HepG2 (cell line): ENCODE measurements around the gene CLTA. TPM values are rescaled to one million over a fixed set of nuclear protein-coding genes. Genes with fewer than 3 reads are reported as not detected.

ENCODE experiments used
- ATAC-seq: fragments of 200-7000 bp; cut with Tn5 transposase; 3 replicates; pipeline ENCODE4 v1.9.1; 2020; ENCODE audit warnings: mild to moderate bottlenecking, moderate library complexity
- BruUV-seq: library from RNA; stranded (reverse); fragments of 400-500 nt; replicated peaks from 2 replicates; lab custom pipeline; 2021; lab: Mats Ljungman, UMichigan
- CTCF ChIA-PET: fragments of 300-600 bp; formaldehyde crosslinking; extraction: SDS; loops from one replicate; lab custom pipeline; 2021; ENCODE audit warnings: low total read pairs, inconsistent platforms, low intra/inter-chr PET ratio; lab: Yijun Ruan, JAX
- POLR2A ChIA-PET: fragments of 350-600 bp; sonication (Branson Sonifier 250); formaldehyde crosslinking; loops from one replicate; lab custom pipeline; 2020; ENCODE audit warnings: antibody characterized with exemption, inconsistent platforms; lab: Yijun Ruan, JAX
- DNase-seq: peaks from one replicate; pipeline ENCODE4 v3.0.0-alpha.2; 2015; ENCODE audit warnings: low spot score
- FAIRE-seq: peaks from 3 replicates; lab custom pipeline; 2011; peaks lifted over from hg19 to GRCh38; lab: Jason Lieb, UNC
- H2AFZ ChIP-seq: one replicate; pipeline ENCODE4 v1.6.1; 2011; ENCODE audit warnings: low read length, inconsistent platforms
- H3K27ac ChIP-seq: fragments of 300-600 bp; 3 replicates; pipeline ENCODE4 v1.8.0; 2011; ENCODE audit warnings: mixed run types, mild to moderate bottlenecking, mixed read lengths, low read length, inconsistent platforms; ENCODE audit not compliant: insufficient read depth; ENCODE audit errors: extremely low read length
- H3K27me3 ChIP-seq, 2 experiments: fragments of 200-600 bp in 1 of 2; 2 replicates in 1 of 2; 3 replicates in 1 of 2; pipeline versions ENCODE4 v1.6.0 to v1.8.0; 2011; ENCODE audit warnings: low read length in 2 of 2, mild to moderate bottlenecking in 2 of 2, moderate library complexity in 2 of 2, inconsistent platforms in 1 of 2; ENCODE audit not compliant: insufficient read depth in 2 of 2, control insufficient read depth in 1 of 2
- H3K36me3 ChIP-seq, 2 experiments: fragments of 200-600 bp in 1 of 2; replicated peaks in 1 of 2; 2 replicates in 1 of 2; 3 replicates in 1 of 2; pipeline versions ENCODE4 v1.5.1 to v1.8.0; 2011; ENCODE audit warnings: low read length in 2 of 2, inconsistent platforms in 1 of 2; ENCODE audit not compliant: insufficient read depth in 2 of 2, control insufficient read depth in 1 of 2
- H3K4me1 ChIP-seq: 2 replicates; pipeline ENCODE4 v1.5.1; 2012; ENCODE audit warnings: low read length, inconsistent platforms; ENCODE audit not compliant: insufficient read depth
- H3K4me2 ChIP-seq: 2 replicates; pipeline ENCODE4 v1.6.0; 2011; ENCODE audit warnings: low read depth, low read length, inconsistent platforms
- H3K4me3 ChIP-seq, 3 experiments: fragments of 200-600 bp in 1 of 3; sonication (generic), shearing (Covaris generic) in 1 of 3; replicated peaks in 1 of 3; 2 replicates each; pipeline ENCODE4 v1.5.1; 2011 to 2016; ENCODE audit warnings: low read length in 3 of 3, inconsistent platforms in 2 of 3, low read depth in 2 of 3, mild to moderate bottlenecking in 2 of 3, control low read depth in 1 of 3, mixed read lengths in 1 of 3; ENCODE audit not compliant: insufficient read depth in 1 of 3
- H3K79me2 ChIP-seq: one replicate; pipeline ENCODE4 v1.6.1; 2011; ENCODE audit warnings: low read length, inconsistent platforms; ENCODE audit not compliant: insufficient read depth
- H3K9ac ChIP-seq: 2 replicates; pipeline ENCODE4 v1.6.0; 2011; ENCODE audit warnings: mild to moderate bottlenecking, low read depth, low read length, inconsistent platforms; ENCODE audit not compliant: insufficient read depth
- H3K9me3 ChIP-seq: 2 replicates; pipeline ENCODE4 v1.5.1; 2012; ENCODE audit warnings: mild to moderate bottlenecking, low read length
- H4K20me1 ChIP-seq: 2 replicates; pipeline ENCODE4 v1.6.0; 2011; ENCODE audit warnings: inconsistent platforms, mild to moderate bottlenecking, low read length, moderate library complexity; ENCODE audit not compliant: insufficient read depth
- ATAD3A ChIP-seq: sonication (generic); formaldehyde crosslinking; IDR thresholded peaks from 2 replicates; pipeline ENCODE4 v1.4.0; 2020; ENCODE audit warnings: missing genetic modification reagents
- BORCS8-MEF2B ChIP-seq: sonication (generic); formaldehyde crosslinking; IDR thresholded peaks from 2 replicates; pipeline ENCODE4 v1.8.0; 2022; ENCODE audit warnings: mild to moderate bottlenecking, missing genetic modification reagents
- GTF2F1 ChIP-seq: fragments of 150-350 bp; IDR thresholded peaks from 2 replicates; pipeline ENCODE4 v1.6.1; 2014; ENCODE audit warnings: low read length
- ZMYM3 ChIP-seq: sonication (generic); formaldehyde crosslinking; IDR thresholded peaks from 2 replicates; pipeline ENCODE4 v1.5.1; 2020; ENCODE audit warnings: mild to moderate bottlenecking, missing genetic modification reagents
- ZNF629 ChIP-seq: sonication (generic); formaldehyde crosslinking; conservative IDR thresholded peaks from 2 replicates; pipeline ENCODE4 v1.5.0; 2020; ENCODE audit warnings: missing genetic modification reagents
- WGBS: methylation state at CpG from one replicate; pipeline ENCODE4 v1.1.6; 2017; ENCODE audit warnings: low lambda C conversion rate; 5-methylcytosine and 5-hydroxymethylcytosine counted together
- in situ Hi-C: cut with HindIII; loops from 2 replicates; pipeline ENCODE4 v1.10.0; 2017; ENCODE audit warnings: low pct_unique_long_range_greater_than_20kb; ENCODE audit not compliant: extremely low pct_ligation_motif_present
- intact Hi-C: fragments of 100-400 bp; cut with micrococcal nuclease; formaldehyde crosslinking; loops from one replicate; pipeline ENCODE4 v1.10.0; 2022; ENCODE audit not compliant: unreplicated experiment
- polyA plus RNA-seq, 8 experiments: library from polyadenylated mRNA; depleted of rRNA in 3 of 8; stranded (reverse) in 7 of 8; unstranded in 1 of 8; fragments of >200 nt; fragmentation: Illumina TruSeq in 4 of 8; extraction: Trizol in 4 of 8; gene quantifications; 2 replicates each; pipeline versions ENCODE4 v1.2.1 to v1.2.3, GENCODE V29; 2011 to 2016; ENCODE audit warnings: low read depth in 4 of 8, missing spikeins in 1 of 8, mixed read lengths in 1 of 8; ENCODE audit not compliant: insufficient read depth in 1 of 8
- total RNA-seq, 5 experiments: library from RNA; depleted of rRNA; stranded (reverse); fragments of >200 nt; fragmentation: Illumina TruSeq; extraction: Trizol; gene quantifications; 2 replicates each; pipeline ENCODE4 v1.2.3, GENCODE V29; 2016; ENCODE audit warnings: low read depth in 1 of 5
- TF ChIP-seq, protein P1 (sequence below): fragments of 450-650 bp; IDR thresholded peaks from 2 replicates; pipeline ENCODE4 v1.6.1; 2016
- TF ChIP-seq, protein P2 (sequence below): sonication (generic); formaldehyde crosslinking; IDR thresholded peaks from 2 replicates; pipeline ENCODE4 v1.9.0; 2021; ENCODE audit warnings: missing genetic modification reagents, mild to moderate bottlenecking, borderline replicate concordance
- TF ChIP-seq, protein P3 (sequence below): sonication (generic); formaldehyde crosslinking; IDR thresholded peaks from 2 replicates; pipeline ENCODE4 v1.4.0; 2020; ENCODE audit warnings: missing genetic modification reagents; ENCODE audit errors: not compliant biosample characterization

Gene CLTA
- total and polyA plus RNA-seq, 2 of the 13 experiments (the other 11 are each of a cell fraction or from before 2014, with no cell fraction given), result 143 to 222 TPM

DNA sequence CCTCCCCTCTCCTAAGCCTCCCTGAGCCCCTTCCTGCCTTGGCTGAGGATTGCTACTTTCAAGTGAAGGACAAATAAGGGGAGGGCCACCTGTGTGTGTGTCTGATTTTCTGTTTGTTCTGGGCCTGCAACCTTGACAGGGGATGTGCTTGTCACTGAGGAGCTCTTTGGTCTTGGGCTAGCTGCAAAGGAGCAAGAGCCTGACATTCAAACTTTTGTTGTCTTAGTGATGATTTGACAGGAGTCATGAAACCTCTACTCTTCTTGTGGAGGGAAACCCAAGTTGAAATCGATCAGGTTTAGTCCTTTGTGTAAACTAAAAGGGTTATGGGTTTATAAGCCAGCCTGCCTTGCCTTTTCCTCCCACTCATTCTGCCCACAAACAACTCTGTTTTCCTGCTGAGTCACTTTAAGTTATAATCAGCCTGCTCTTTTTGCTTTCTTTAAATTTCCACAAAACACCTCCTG lies 16.9 kb downstream of the CLTA start (continued):
- TF ChIP-seq, protein P1, sequence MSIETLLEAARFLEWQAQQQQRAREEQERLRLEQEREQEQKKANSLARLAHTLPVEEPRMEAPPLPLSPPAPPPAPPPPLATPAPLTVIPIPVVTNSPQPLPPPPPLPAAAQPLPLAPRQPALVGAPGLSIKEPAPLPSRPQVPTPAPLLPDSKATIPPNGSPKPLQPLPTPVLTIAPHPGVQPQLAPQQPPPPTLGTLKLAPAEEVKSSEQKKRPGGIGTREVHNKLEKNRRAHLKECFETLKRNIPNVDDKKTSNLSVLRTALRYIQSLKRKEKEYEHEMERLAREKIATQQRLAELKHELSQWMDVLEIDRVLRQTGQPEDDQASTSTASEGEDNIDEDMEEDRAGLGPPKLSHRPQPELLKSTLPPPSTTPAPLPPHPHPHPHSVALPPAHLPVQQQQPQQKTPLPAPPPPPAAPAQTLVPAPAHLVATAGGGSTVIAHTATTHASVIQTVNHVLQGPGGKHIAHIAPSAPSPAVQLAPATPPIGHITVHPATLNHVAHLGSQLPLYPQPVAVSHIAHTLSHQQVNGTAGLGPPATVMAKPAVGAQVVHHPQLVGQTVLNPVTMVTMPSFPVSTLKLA, result no peak
- no peak for TF ChIP-seq ATAD3A (CRISPR knock-in tag)
- TF ChIP-seq, protein P2, sequence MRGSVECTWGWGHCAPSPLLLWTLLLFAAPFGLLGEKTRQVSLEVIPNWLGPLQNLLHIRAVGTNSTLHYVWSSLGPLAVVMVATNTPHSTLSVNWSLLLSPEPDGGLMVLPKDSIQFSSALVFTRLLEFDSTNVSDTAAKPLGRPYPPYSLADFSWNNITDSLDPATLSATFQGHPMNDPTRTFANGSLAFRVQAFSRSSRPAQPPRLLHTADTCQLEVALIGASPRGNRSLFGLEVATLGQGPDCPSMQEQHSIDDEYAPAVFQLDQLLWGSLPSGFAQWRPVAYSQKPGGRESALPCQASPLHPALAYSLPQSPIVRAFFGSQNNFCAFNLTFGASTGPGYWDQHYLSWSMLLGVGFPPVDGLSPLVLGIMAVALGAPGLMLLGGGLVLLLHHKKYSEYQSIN (CRISPR knock-in tag), result no peak
- no peak for TF ChIP-seq GTF2F1
- no peak for TF ChIP-seq BORCS8-MEF2B

DNA sequence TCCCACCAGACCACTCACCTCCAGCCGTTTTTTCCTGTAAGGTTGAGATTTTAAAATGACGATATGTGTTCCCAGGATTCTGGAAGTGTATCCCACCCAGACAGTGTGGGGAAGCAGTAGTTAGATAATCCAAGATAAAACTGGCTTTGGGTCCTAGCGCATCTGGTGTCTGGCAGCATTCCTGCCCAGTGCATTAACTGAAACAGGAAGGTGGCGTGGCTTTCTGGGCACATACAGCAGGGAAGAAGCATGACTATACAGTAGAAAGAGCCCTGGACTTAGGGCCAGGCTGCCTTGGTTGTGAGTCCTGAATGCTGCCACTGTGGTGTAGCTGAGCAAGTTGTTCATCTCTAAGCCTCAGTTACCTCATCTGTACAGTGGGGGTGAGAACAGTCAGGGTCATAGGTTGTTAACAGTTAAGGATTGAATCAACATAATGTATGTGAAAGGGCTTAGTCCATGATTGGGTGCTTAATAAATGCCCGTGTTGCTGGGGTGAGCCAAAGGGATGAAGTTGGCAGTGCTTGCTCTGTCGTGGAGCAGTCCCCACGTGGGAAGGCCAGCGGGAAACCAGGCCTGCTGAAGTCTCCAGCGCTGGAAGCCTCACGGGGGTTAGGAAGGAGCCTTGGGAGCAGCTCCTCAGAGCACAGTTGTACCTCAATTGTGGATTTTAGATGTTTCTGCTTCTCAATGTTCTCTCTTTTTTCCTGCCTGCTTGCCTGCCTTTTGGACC lies 18.0 kb downstream of the CLTA start:
- H3K27me3 ChIP-seq, result no peaks in the 10 kb centered on the region
- ATAC-seq (no peak), FAIRE-seq (no peak), DNase-seq (no peak)
- H3K27ac ChIP-seq, result peak overlapping the region; percentile 65
- POLR2A ChIA-PET, result interaction anchor here (0.6 to 4.7 kb wide), 3 partner anchors 17 to 49 kb away, joined by 3 to 62 read pairs (median 7); partner anchors contain the start of gene CLTA
- no peak overlapping the region for H2AFZ ChIP-seq
- H4K20me1 ChIP-seq, result peaks cover 9% of the 10 kb centered on the region; the same call in 1 of the 2 replicates
- intact Hi-C loops (no loop called here), in situ Hi-C loops (no loop called here)
- H3K4me3 ChIP-seq, result no peak overlapping the region
- TF ChIP-seq ZNF629 (CRISPR knock-in tag) (peak; percentile 83), ZMYM3 (CRISPR knock-in tag) (0 out of 2 replicates have a peak, but pooled peaks have one; percentile 12)
- TF ChIP-seq, protein P3, sequence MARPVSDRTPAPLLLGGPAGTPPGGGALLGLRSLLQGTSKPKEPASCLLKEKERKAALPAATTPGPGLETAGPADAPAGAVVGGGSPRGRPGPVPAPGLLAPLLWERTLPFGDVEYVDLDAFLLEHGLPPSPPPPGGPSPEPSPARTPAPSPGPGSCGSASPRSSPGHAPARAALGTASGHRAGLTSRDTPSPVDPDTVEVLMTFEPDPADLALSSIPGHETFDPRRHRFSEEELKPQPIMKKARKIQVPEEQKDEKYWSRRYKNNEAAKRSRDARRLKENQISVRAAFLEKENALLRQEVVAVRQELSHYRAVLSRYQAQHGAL (CRISPR knock-in tag), result no peak
- WGBS, result 93% methylated on average over 10 of the region's 10 CpGs
- no peaks in the 10 kb centered on the region for H3K9me3 ChIP-seq
- H3K4me1 ChIP-seq, result peaks cover 37% of the 10 kb centered on the region
- CTCF ChIA-PET, result no interaction called here
- peaks cover 36 to 93% of the 10 kb centered on the region in 2 experiments for H3K36me3 ChIP-seq
- BruUV-seq, result no TSS peak
- H3K9ac ChIP-seq, result no peak overlapping the region
- peaks cover 21% of the 10 kb centered on the region for H3K79me2 ChIP-seq
- no peak overlapping the region for H3K4me2 ChIP-seq
